Measurements from ENCODE around the gene TMEM167B.

TMEM167B gene

GRCh38 chr1:109090196-109091077 is at the start of gene TMEM167B:
TMEM167B (plus strand) TSS chr1:109090764; CDS start chr1:109090873, 109 bp downstream.
- intact Hi-C loops (cut with DNase I; ENCODE audit: low total_unique reads) = loop anchor here (10.0 kb wide), 1 partner anchor 126 kb away; the partner anchor contains the start of gene CLCC1
- peaks cover 13 to 25% (median 24%) of the 10 kb centered on the region in 3 donors for H3K36me3 ChIP-seq
- TF ChIP-seq CTCF (IDR thresholded peaks at IDR 0.05) = no peak
- peak; percentile 91 to 94 for DNase-seq
- H3K27me3 ChIP-seq = no peaks in the 10 kb centered on the region
- peak within 1 kb of the TSS; percentile 75 to 83 for H3K4me3 ChIP-seq
- H3K9me3 ChIP-seq = no peaks in the 10 kb centered on the region
- peak within 1 kb of the TSS; percentile 94 to 96 for H3K27ac ChIP-seq
- peaks cover 0 to 39% (median 23%) of the 10 kb centered on the region in 4 donors for H3K4me1 ChIP-seq

- no peak for TF ChIP-seq CTCF (IDR thresholded peaks at IDR 0.05)
- Histone ChIP-seq H3K36me3 (no peaks in the 10 kb centered on the region), H3K4me1 (peaks cover 0 to 14% (median 9%) of the 10 kb centered on the region in 4 donors), H3K27ac (peak overlapping the region; percentile 85 to 92), H3K27me3 (no peaks in the 10 kb centered on the region), H3K9me3 (no peaks in the 10 kb centered on the region), H3K4me3 (peak overlapping the region; percentile 80 to 96)
- DNase-seq = no peak
- intact Hi-C loops (cut with DNase I; ENCODE audit: low total_unique reads) = no loop called here
Observed at GRCh38 chr1:109040989-109041620, 49.5 kb upstream of the TMEM167B start.

- H3K27ac ChIP-seq = peak within 1 kb of the TSS; percentile 85 to 92
- intact Hi-C loops (cut with DNase I; ENCODE audit: low total_unique reads) = loop anchor here (1.0 kb wide), 1 partner anchor 58 kb away; no protein-coding TSS in a partner anchor
- H3K4me1 ChIP-seq = peaks cover 0 to 14% (median 9%) of the 10 kb centered on the region in 4 donors
Observed at GRCh38 chr1:109041621-109042468, 48.7 kb upstream of the TMEM167B start, which contains the start of gene WDR47. WDR47 (minus strand) TSS chr1:109042102; CDS start chr1:109023512, 18,590 bp downstream.

GRCh38 chr1:109045595-109045994 is 45.0 kb upstream of the TMEM167B start:
- intact Hi-C loops (cut with DNase I; ENCODE audit: low total_unique reads) = no loop called here
- no peak overlapping the region for H3K27ac ChIP-seq
- H3K4me1 ChIP-seq = peaks cover 0 to 6% (median under 1%) of the 10 kb centered on the region in 4 donors
- H3K27me3 ChIP-seq = no peaks in the 10 kb centered on the region
- no peak for TF ChIP-seq CTCF (IDR thresholded peaks at IDR 0.05)
- H3K4me3 ChIP-seq = no peak overlapping the region
- no peaks in the 10 kb centered on the region for H3K36me3 ChIP-seq
- DNase-seq = no peak
- no peaks in the 10 kb centered on the region for H3K9me3 ChIP-seq

More at GRCh38 chr1:109041621-109042468, 48.7 kb upstream of the TMEM167B start, which contains the start of gene WDR47:
- peak; percentile 95 to 98 for DNase-seq
- Histone ChIP-seq H3K9me3 (no peaks in the 10 kb centered on the region), H3K4me3 (peak within 1 kb of the TSS; percentile 80 to 96), H3K36me3 (no peaks in the 10 kb centered on the region), H3K27me3 (no peaks in the 10 kb centered on the region)
- no peak for TF ChIP-seq CTCF (IDR thresholded peaks at IDR 0.05)

- no peaks in the 10 kb centered on the region for H3K9me3 ChIP-seq
- H3K4me3 ChIP-seq = no peak overlapping the region
- H3K4me1 ChIP-seq = no peaks in the 10 kb centered on the region
- no peaks in the 10 kb centered on the region for H3K27me3 ChIP-seq
- no peak for TF ChIP-seq CTCF (IDR thresholded peaks at IDR 0.05)
- H3K36me3 ChIP-seq = no peaks in the 10 kb centered on the region
- intact Hi-C loops (cut with DNase I; ENCODE audit: low total_unique reads) = no loop called here
- DNase-seq = no peak
- H3K27ac ChIP-seq = no peak overlapping the region
Observed at GRCh38 chr1:109046671-109047070, 43.9 kb upstream of the TMEM167B start.
